Embryonic facial prominence (tissue), 1 donor: ENCODE measurements around the gene KRT4.
"Not testable (repeated sequence)": the region's sequence is repeated elsewhere in the genome, so short reads cannot be mapped to it uniquely, and the experiment has no call there.

ENCODE experiments used
- DNase-seq: peaks from one replicate; pipeline ENCODE4 v3.0.0-alpha.2; 2016; ENCODE audit errors: extremely low spot score

KRT4 gene

DNA sequence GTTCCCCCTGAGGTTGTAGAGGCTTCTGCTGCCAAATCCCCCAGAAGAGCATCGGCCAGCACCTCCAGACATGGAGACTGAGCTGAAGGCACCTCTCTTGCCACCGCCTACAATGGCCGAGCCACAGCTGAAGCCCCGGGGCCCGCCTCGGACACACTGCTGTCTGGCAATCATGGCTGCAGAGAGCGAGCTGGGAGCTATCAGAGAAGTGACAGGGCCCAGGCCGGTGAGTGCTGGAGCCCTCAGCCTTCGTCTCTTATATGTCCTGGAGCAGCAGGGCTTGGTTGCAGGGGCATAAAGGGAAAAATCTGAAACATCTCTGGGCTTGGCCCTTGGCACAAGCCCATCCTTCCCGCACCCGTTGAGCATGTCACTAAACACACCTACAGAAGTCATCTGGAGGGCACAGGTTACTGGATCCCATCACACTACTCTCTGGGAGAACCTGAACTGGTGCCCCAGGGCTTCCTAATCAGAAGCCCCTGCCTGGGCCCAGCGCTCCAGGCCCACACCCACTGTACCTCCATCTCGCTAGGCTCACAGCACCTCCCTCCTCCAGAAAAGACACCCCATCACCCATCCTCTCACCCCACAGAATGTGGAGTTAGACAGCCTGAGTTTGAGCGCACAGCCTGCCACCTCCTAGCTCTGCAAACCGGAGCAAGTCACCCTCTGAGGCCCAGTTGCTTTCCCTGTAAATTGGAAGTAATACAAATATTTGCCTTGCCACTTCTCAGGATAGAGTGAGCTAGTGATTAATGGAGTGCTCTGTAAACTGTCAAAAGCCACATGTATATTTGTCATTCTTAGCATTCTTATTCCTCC is at the start of gene KRT4:
KRT4 (minus strand) TSS at position 232 of the 825 bp plus-strand sequence; CDS start at position 174, 58 bp downstream.
- no peak for DNase-seq

- DNase-seq: no peak
Measured at GRCh38 chr12:52862023-52862422, 48.1 kb upstream of the KRT4 start.

- no peak for DNase-seq
Measured at GRCh38 chr12:52861511-52861910, 47.6 kb upstream of the KRT4 start.

DNA sequence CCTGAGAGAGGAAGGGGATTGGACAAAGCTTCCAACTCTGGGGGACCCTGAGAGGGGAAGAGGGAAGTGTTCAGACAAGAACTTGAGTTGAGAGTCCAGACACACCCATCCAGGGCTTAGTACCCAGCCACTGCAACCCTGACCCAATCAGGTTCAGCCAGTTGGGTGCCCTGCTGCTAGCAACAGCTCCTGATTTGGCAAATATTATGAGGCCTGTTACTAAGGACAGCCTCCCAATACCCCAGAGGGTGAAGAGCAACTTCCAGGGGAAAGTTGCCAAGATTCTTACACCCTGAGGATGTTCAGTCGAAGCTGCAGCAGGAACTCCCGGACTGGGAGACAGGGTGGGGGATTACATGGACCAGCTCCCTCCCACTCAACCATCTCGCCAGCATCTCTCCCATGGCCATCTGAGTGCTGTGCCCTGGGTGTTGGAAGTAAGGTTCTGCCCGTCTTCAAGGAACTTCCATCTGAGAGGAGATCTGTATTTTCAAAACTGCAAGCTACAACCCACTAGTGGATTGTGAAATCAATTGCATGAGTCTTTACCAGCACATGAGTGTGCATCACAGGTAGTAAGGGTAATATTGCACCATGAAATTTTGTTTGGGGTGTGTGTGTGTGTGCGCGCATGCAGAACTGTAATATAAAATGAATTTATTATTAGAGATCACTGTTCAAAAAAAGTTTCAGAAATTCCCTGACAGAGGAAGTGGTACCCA is 46.3 kb upstream of the KRT4 start:
- DNase-seq: peak; percentile 46

- peak; percentile 5 for DNase-seq
Measured at GRCh38 chr12:52857500-52857899, 43.6 kb upstream of the KRT4 start.

- no peak for DNase-seq
Measured at GRCh38 chr12:52856787-52857186, 42.9 kb upstream of the KRT4 start.

DNA sequence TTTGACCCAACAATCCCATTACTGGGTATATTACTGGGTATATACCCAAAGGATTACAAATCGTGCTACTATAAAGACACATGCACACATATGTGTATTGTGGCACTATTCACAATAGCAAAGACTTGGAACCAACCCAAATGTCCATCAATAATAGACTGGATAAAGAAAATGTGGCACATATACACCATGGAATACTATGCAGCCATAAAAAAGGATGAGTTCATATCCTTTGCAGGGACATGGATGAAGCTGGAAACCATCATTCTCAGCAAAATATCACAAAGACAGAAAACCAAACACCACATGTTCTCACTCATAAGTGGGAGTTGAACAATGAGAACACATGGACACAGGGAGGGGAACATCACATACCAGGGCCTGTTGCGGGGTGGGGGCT is 42.2 kb upstream of the KRT4 start:
- DNase-seq: not testable (repeated sequence)

DNA sequence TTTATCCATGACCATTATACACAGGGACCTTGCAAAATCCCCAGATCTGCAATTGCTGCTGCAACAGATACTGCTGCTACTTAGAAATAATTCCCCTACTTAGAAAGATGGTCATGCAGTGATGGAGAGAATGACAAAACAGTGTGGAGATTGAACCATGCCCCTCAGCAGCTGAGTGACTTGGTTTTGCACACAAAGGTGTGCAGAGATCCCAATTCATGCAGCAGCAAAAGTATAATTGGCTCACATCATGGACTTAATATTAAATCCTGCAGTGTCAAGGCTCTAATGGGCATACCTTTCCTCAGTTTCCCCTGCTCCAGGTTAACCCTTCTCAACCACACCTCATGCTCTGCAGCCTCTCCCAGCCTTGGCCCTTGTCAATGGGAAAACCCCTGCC is 37.9 kb upstream of the KRT4 start:
- DNase-seq: no peak

- DNase-seq: no peak
Measured at GRCh38 chr12:52850681-52851080, 36.8 kb upstream of the KRT4 start.

DNA sequence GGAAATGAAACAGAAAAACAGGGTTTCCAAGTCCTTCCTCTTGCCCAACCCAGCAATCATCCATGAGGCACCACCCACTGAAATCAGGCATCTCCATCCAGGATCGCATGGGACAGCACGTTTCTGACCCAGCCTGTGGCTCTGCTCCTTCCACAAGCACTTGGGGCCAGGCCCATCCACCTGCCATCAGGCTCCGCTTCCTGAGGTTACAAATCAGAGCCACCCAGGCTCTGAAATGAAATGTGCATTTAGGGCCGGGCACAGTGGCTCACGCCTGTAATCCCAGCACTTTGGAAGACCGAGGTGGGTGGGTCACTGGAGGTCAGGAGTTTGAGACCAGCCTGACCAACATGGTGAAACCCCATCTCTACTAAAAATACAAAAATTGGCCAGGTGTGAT is 35.6 kb upstream of the KRT4 start:
- no peak for DNase-seq

DNA sequence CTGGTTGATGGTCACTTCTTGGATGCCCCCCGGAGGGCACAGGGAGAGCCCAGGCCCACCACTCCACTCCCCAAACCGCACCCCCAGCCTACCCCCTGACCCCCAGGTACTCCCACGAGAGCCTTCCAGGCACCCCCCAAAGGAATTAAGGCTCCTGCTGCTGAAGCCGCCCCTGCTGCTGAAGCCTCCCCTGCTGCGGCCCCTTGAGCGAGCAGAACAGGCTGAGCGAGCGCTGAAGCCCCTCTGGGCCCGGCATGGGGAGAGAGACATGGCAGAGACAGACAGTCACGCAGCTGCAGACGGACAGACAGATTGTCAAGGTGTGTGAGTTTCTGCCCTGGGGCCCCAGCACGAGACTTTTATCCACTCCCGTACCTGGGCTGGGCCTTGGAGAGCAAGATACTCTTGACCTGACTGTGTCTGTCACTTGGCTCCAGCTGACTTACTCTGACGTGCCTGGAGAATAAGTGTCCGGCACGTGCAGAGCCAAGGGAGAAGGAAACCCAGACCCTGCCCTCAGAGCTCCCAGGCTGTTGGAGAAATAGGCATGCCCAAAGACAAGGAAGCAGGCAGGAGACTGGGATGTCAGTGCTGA is 34.8 kb upstream of the KRT4 start, which contains the start of gene KRT78:
KRT78 (minus strand) TSS at position 334 of the 595 bp plus-strand sequence; CDS start at position 270, 64 bp downstream.
- DNase-seq: no peak

DNA sequence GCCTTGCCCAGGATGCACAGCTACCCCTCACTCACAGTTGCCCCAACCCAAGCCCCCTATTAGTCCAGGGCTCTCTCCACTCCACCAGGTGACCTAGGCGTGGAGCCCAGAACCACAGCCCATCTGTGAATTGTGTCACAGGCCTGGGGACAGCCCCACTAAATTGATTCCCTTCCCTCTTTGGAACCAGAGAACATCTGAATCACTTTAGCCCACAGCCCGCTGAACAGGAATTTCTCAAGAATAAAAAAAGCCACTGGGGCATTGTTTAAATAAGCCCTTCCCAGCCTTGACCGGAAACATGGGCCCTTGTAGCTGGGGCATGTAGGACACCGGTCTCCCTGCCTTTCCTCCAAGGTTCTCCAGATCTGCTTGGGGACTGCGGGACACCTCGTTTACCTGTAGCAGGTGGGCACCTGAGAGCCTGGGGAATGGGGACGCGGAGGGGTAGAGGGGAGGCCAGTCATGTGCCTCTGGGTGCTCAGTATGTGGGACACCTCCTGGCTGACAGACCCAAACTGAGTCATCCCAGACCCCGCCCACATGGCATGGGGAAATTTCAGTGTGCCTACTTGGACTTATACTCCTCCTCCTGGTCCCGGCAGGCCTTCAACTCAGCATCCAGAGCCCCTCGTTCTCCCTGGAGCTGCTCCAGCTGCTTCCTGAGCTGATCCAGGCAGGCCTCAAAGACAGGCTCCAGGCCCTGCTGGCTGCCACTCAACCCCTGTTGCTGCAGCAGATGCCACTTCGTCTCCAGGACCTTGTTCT is 33.6 kb upstream of the KRT4 start:
- no peak for DNase-seq

GRCh38 chr12:52846356-52846970 is 32.5 kb upstream of the KRT4 start:
- DNase-seq: no peak

GRCh38 chr12:52845946-52846345 is 32.0 kb upstream of the KRT4 start:
- no peak for DNase-seq

DNA sequence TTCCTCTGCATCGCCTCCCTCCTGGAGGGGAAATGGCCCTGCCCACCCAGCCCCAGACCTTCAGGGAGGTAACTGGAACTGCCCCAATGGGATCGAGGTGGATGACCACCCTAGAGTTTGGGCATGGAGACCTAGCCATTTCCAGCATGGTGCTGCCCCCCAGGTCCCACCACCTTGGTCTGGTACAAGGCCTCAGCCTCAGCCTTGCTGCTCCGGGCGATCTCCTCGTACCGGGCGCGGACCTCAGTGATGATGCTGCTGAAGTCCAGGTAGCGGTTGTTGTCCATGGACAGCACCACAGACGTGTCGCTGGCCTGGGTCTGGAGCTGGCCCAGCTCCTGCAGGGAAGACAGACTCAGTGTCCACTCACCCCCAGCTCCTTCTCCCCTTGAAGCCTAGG is 30.5 kb upstream of the KRT4 start:
- no peak for DNase-seq

DNA sequence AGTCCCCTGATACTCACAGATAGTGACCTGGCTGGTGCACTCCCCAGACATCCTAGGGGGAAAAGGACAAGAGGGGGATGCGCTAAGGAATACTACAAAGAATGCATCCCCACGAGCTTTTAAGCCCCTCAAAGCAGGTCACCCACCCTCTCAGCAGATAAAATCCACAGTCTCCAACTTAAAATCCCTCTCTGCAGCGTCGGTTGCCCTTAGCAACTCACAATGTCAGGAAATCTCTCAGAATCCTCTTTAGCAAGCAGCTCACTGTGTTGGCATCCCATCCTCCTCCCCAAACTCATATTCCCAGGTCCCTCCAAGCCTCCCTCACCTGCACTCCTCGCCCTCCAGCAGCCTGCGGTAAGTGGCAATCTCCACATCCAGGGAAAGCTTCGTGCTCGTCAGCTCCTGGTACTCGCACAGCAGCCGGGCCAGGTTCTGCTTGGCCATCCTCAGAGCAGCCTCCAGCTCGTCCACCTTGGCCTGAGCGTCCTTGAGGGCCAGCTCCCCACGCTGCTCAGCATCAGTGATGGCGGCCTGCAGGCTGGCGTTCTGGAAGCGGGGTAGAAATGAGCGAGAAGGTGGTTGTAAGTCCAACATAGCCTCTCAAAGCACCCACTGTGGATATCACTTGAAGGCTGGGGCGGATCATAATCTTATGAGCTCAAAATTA is 25.7 kb upstream of the KRT4 start:
- no peak for DNase-seq

DNA sequence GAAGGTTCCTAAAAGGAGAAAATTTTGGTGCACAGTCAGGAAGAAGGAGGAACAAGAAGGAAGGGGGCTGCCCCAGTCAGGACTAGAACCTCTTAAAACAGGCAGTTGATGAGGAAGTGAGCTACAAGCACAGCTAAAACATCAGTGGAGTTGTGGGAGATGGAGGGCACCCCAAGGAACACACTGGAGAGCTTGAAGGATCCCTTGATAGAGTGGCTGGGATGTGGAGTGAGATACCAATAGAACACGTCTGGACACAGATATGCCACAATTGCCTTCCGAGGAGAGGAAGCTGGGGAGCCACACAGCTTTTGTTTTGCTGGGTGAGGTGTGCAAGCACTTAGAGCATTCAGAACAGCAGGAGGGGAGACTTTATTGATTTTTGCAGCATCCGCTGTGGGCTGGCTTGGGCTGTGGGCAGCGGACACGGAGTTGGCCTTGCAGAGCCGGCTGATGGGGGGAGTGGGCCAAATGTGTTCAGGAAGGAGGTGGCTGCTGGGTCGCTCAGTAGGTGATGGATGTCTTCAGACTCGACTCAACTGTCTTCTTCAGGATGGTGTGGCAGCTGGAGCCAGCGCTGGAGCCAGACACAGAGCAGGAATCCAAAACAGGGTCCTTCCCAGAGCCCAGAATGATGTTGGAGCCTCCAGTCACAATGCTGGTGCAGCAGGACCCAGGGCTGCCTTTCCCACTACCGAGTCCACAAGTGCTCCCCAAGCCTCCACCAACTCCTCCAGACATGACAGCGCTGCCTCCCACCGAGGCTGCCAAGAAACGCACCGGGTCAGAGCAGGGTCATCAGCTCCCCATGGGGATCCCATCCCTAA is 24.9 kb upstream of the KRT4 start:
- DNase-seq: no peak

- DNase-seq: no peak
Measured at GRCh38 chr12:52837781-52838608, 24.1 kb upstream of the KRT4 start.

DNA sequence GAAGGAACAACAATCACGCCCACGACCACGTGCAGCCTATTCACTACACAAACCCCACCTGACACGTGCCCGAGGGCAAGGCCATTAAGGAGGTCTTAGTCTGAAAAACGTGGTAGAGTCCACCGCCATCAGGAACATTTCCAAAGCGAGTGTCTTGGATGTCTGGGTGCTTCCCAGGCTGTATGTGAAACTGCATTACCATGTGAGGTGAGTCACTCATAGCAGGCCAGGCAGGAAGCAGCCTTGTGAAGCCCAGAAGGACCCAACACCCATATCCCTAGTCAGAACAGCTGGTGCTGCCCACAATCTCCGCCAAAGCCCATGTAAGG is 23.5 kb upstream of the KRT4 start:
- no peak for DNase-seq
